H9 (cell line): Measurements from ENCODE around the gene PLEKHM3. TPM values are rescaled to one million over a fixed set of nuclear protein-coding genes. Genes with fewer than 3 reads are reported as not detected.

Experiments
- DNase-seq: peaks from one replicate; pipeline ENCODE4 v3.0.0-alpha.2; 2017
- H2AFZ ChIP-seq: one replicate; pipeline ENCODE4 v1.6.1; 2013; ENCODE audit warnings: mild to moderate bottlenecking, low read length, control low read depth, moderate library complexity
- H2AK5ac ChIP-seq: 2 replicates; pipeline ENCODE4 v1.6.1; 2013; ENCODE audit warnings: low read length, control low read depth, mixed read lengths; ENCODE audit not compliant: insufficient read length
- H2BK120ac ChIP-seq: one replicate; pipeline ENCODE4 v1.6.1; 2013; ENCODE audit warnings: low read depth, mild to moderate bottlenecking, low read length, control low read depth, inconsistent platforms; ENCODE audit not compliant: poor library complexity, severe bottlenecking
- H2BK12ac ChIP-seq: 2 replicates; pipeline ENCODE4 v1.6.1; 2013; ENCODE audit warnings: low read length, control low read depth, mixed read lengths, low read depth; ENCODE audit not compliant: insufficient read length
- H2BK15ac ChIP-seq: 2 replicates; pipeline ENCODE4 v1.6.1; 2013; ENCODE audit warnings: low read depth, low read length, control low read depth
- H2BK20ac ChIP-seq: one replicate; pipeline ENCODE4 v1.6.1; 2013; ENCODE audit warnings: low read depth, mild to moderate bottlenecking, low read length, control low read depth, inconsistent platforms; ENCODE audit not compliant: poor library complexity, severe bottlenecking
- H2BK5ac ChIP-seq: 2 replicates; pipeline ENCODE4 v1.6.1; 2013; ENCODE audit warnings: low read length, control low read depth, mixed read lengths; ENCODE audit not compliant: insufficient read length
- H3K14ac ChIP-seq: 2 replicates; pipeline ENCODE4 v1.6.1; 2013; ENCODE audit warnings: low read length, control low read depth; ENCODE audit not compliant: insufficient read depth
- H3K18ac ChIP-seq: 2 replicates; pipeline ENCODE4 v1.6.1; 2013; ENCODE audit warnings: low read depth, mild to moderate bottlenecking, mixed read lengths, low read length, control low read depth; ENCODE audit not compliant: insufficient read length
- H3K23ac ChIP-seq: 2 replicates; pipeline ENCODE4 v1.6.1; 2013; ENCODE audit warnings: low read length, control low read depth, mixed read lengths, low read depth; ENCODE audit not compliant: insufficient read length
- H3K23me2 ChIP-seq: 2 replicates; pipeline ENCODE4 v1.6.1; 2013; ENCODE audit warnings: low read depth, mild to moderate bottlenecking, mixed read lengths, low read length, control low read depth; ENCODE audit not compliant: insufficient read length, poor library complexity, severe bottlenecking
- H3K27ac ChIP-seq: 2 replicates; pipeline ENCODE4 v1.5.1; 2013; ENCODE audit warnings: low read length, control low read depth, mixed read lengths, low read depth; ENCODE audit not compliant: insufficient read length
- H3K27me3 ChIP-seq: 2 replicates; pipeline ENCODE4 v1.6.1; 2013; ENCODE audit warnings: low read length, control low read depth, inconsistent platforms; ENCODE audit not compliant: insufficient read depth
- H3K4ac ChIP-seq: 2 replicates; pipeline ENCODE4 v1.6.1; 2013; ENCODE audit warnings: low read depth, mild to moderate bottlenecking, control low read depth, inconsistent platforms, low read length, moderate library complexity
- H3K4me1 ChIP-seq: 2 replicates; pipeline ENCODE4 v1.6.1; 2013; ENCODE audit warnings: low read length, control low read depth, inconsistent platforms; ENCODE audit not compliant: insufficient read depth
- H3K4me2 ChIP-seq: 2 replicates; pipeline ENCODE4 v1.6.1; 2013; ENCODE audit warnings: low read length, control low read depth, mixed read lengths; ENCODE audit not compliant: insufficient read length, insufficient read depth
- H3K56ac ChIP-seq: 2 replicates; pipeline ENCODE4 v1.6.1; 2013; ENCODE audit warnings: low read depth, mild to moderate bottlenecking, mixed read lengths, low read length, control low read depth; ENCODE audit not compliant: insufficient read length
- H3K79me1 ChIP-seq: 2 replicates; pipeline ENCODE4 v1.6.1; 2013; ENCODE audit warnings: low read depth, mild to moderate bottlenecking, moderate library complexity, low read length, control low read depth, inconsistent platforms; ENCODE audit not compliant: insufficient read depth, poor library complexity, severe bottlenecking
- H3K79me2 ChIP-seq: 2 replicates; pipeline ENCODE4 v1.6.1; 2013; ENCODE audit warnings: low read length, control low read depth, inconsistent platforms; ENCODE audit not compliant: insufficient read depth
- H3K9ac ChIP-seq: 2 replicates; pipeline ENCODE4 v1.6.1; 2013; ENCODE audit warnings: low read length, control low read depth, mixed read lengths; ENCODE audit not compliant: insufficient read length; ENCODE audit errors: extremely low read depth
- H3K9me3 ChIP-seq: one replicate; pipeline ENCODE4 v1.6.1; 2013; ENCODE audit warnings: low read depth, low read length, inconsistent platforms; ENCODE audit not compliant: control insufficient read depth
- H3T11ph ChIP-seq: one replicate; pipeline ENCODE4 v1.6.1; 2013; ENCODE audit warnings: mild to moderate bottlenecking, low read length, control low read depth, inconsistent platforms
- H4K20me1 ChIP-seq: one replicate; pipeline ENCODE4 v1.6.1; 2013; ENCODE audit not compliant: control insufficient read depth, insufficient read length, insufficient read depth
- H4K5ac ChIP-seq: 2 replicates; pipeline ENCODE4 v1.6.1; 2013; ENCODE audit warnings: low read depth, mild to moderate bottlenecking, mixed read lengths, low read length, control low read depth; ENCODE audit not compliant: insufficient read length
- H4K8ac ChIP-seq: replicated peaks from 2 replicates; pipeline ENCODE4 v1.6.1; 2013; ENCODE audit warnings: low read length, control low read depth, mixed read lengths, low read depth; ENCODE audit not compliant: insufficient read length
- H4K91ac ChIP-seq: 2 replicates; pipeline ENCODE4 v1.6.1; 2013; ENCODE audit warnings: low read depth, mild to moderate bottlenecking, moderate library complexity, mixed read lengths, low read length, control low read depth; ENCODE audit not compliant: insufficient read length
- H3K27ac Mint-ChIP-seq, 3 experiments: 2 replicates in 2 of 3; 3 replicates in 1 of 3; pipeline ENCODE4 v1.8.0; 2020 to 2021; ENCODE audit warnings: mixed read lengths in 3 of 3, mild to moderate bottlenecking in 1 of 3, moderate library complexity in 1 of 3
- H3K27me3 Mint-ChIP-seq: 2 replicates; pipeline ENCODE4 v1.8.0; 2021; ENCODE audit warnings: low read depth, mild to moderate bottlenecking, moderate library complexity, mixed read lengths
- H3K36me3 Mint-ChIP-seq, 3 experiments: 2 replicates in 2 of 3; 3 replicates in 1 of 3; pipeline ENCODE4 v1.8.0; 2020 to 2021; ENCODE audit warnings: low read depth in 3 of 3, mixed read lengths in 3 of 3; ENCODE audit not compliant: insufficient read depth in 1 of 3
- H3K4me1 Mint-ChIP-seq, 2 experiments: 2 replicates each; pipeline ENCODE4 v1.8.0; 2020; ENCODE audit warnings: mixed read lengths in 2 of 2
- H3K4me3 Mint-ChIP-seq, 2 experiments: 2 replicates in 1 of 2; 3 replicates in 1 of 2; pipeline ENCODE4 v1.8.0; 2020 to 2021; ENCODE audit warnings: mild to moderate bottlenecking in 2 of 2, mixed read lengths in 2 of 2, moderate library complexity in 1 of 2
- H3K9me3 Mint-ChIP-seq, 2 experiments: 2 replicates in 1 of 2; 3 replicates in 1 of 2; pipeline ENCODE4 v1.8.0; 2020; ENCODE audit warnings: mild to moderate bottlenecking in 2 of 2, mixed read lengths in 2 of 2, moderate library complexity in 1 of 2
- CTCF ChIP-seq: fragments of 200-600 bp; sonication (generic); conservative IDR thresholded peaks from 3 replicates; pipeline ENCODE4 v1.8.0; 2021; ENCODE audit warnings: antibody characterized with exemption, mild to moderate bottlenecking
- WGBS: extraction: QIAGEN DNeasy Blood & Tissue Kit; methylation state at CpG from one replicate; pipeline ENCODE4 v1.1.7; 2013; ENCODE audit warnings: missing lambda C conversion rate, low lambda C conversion rate, mixed read lengths; ENCODE audit not compliant: insufficient read length; ENCODE audit errors: extremely low coverage; 5-methylcytosine and 5-hydroxymethylcytosine counted together
- total RNA-seq: library from RNA; stranded (reverse); gene quantifications from 2 replicates; pipeline ENCODE4 v1.2.1, GENCODE V29; 2021

Gene PLEKHM3
- total RNA-seq, 1 experiment from 2014 or later = 7.5 TPM

GRCh38 chr2:207993151-207993763 is 32.1 kb downstream of the PLEKHM3 start:
- Mint-ChIP-seq H3K36me3 (no peaks in the 10 kb centered on the region), H3K27ac (no peak overlapping the region), H3K9me3 (no peaks in the 10 kb centered on the region), H3K4me1 (peaks cover 0 to 3% of the 10 kb centered on the region in 2 experiments; a peak in 1 of 4 replicates), H3K27me3 (no peaks in the 10 kb centered on the region), H3K4me3 (no peak overlapping the region)
- Histone ChIP-seq H3T11ph (no peak overlapping the region), H2AFZ (no peak overlapping the region), H3K27me3 (no peaks in the 10 kb centered on the region), H3K79me2 (no peaks in the 10 kb centered on the region), H4K91ac (no peak overlapping the region), H4K8ac (no peak overlapping the region), H2BK15ac (no peak overlapping the region), H4K20me1 (no peaks in the 10 kb centered on the region), H3K4ac (no peak overlapping the region), H3K4me2 (no peak overlapping the region), H2BK12ac (no peak overlapping the region), H3K23me2 (no peaks in the 10 kb centered on the region), H2AK5ac (no peak overlapping the region), H2BK5ac (no peak overlapping the region), H3K9ac (no peak overlapping the region), H3K14ac (no peak overlapping the region), H3K9me3 (no peaks in the 10 kb centered on the region), H2BK20ac (no peak overlapping the region), H3K79me1 (no peaks in the 10 kb centered on the region), H3K4me1 (no peaks in the 10 kb centered on the region), H2BK120ac (no peak overlapping the region), H3K18ac (no peak overlapping the region), H3K56ac (no peak overlapping the region), H3K27ac (no peak overlapping the region), H4K5ac (no peak overlapping the region), H3K23ac (no peak overlapping the region)
- no peak for TF ChIP-seq CTCF
- no CpG with 5 or more reads among the region's 4 CpGs for WGBS
- no peak for DNase-seq
